SK-N-DZ (cell line): ENCODE data around the gene FBXO45.
"Not testable (repeated sequence)": the region's sequence is repeated elsewhere in the genome, so short reads cannot be mapped to it uniquely, and the experiment has no call there.

ENCODE experiments used
- DNase-seq: peaks from one replicate; pipeline ENCODE4 v3.0.0-alpha.2; 2015; ENCODE audit warnings: low spot score

FBXO45 gene

GRCh38 chr3:196557236-196557635 is 11.2 kb upstream of the FBXO45 start:
- DNase-seq = no peak

GRCh38 chr3:196558476-196558875 is 10.0 kb upstream of the FBXO45 start:
- DNase-seq = no peak

- DNase-seq = no peak
Measured at GRCh38 chr3:196559826-196560225, 8.6 kb upstream of the FBXO45 start.

GRCh38 chr3:196563721-196564225 is 4.7 kb upstream of the FBXO45 start:
- DNase-seq = no peak

GRCh38 chr3:196569003-196569516 is 600 bp downstream of the FBXO45 start:
- peak; percentile 39 for DNase-seq

- not testable (repeated sequence) for DNase-seq
Measured at GRCh38 chr3:196570332-196570731, 1.9 kb downstream of the FBXO45 start.

- no peak for DNase-seq
Measured at GRCh38 chr3:196572389-196572788, 3.9 kb downstream of the FBXO45 start.

- no peak for DNase-seq
Measured at GRCh38 chr3:196585044-196585757, 16.7 kb downstream of the FBXO45 start.

- DNase-seq = no peak
Measured at GRCh38 chr3:196590279-196590678, 21.8 kb downstream of the FBXO45 start.

- DNase-seq = no peak
Measured at GRCh38 chr3:196596355-196596754, 27.9 kb downstream of the FBXO45 start.

GRCh38 chr3:196597971-196598733 is 29.7 kb downstream of the FBXO45 start:
- DNase-seq = peak; percentile 38

- DNase-seq = no peak
Measured at GRCh38 chr3:196599734-196600128, 31.3 kb downstream of the FBXO45 start.

GRCh38 chr3:196600359-196600758 is 31.9 kb downstream of the FBXO45 start:
- no peak for DNase-seq

- DNase-seq = no peak
Measured at GRCh38 chr3:196602673-196603072, 34.2 kb downstream of the FBXO45 start.

GRCh38 chr3:196603683-196604082 is 35.2 kb downstream of the FBXO45 start:
- DNase-seq = no peak

GRCh38 chr3:196604548-196604947 is 36.1 kb downstream of the FBXO45 start:
- DNase-seq = no peak

- DNase-seq = no peak
Measured at GRCh38 chr3:196608693-196609092, 40.2 kb downstream of the FBXO45 start.

GRCh38 chr3:196609343-196609775 is 40.9 kb downstream of the FBXO45 start:
- DNase-seq = peak; percentile 73

GRCh38 chr3:196609805-196610515 is 41.5 kb downstream of the FBXO45 start:
- DNase-seq = no peak

- DNase-seq = peak; percentile 82
Measured at GRCh38 chr3:196611761-196612483, 43.5 kb downstream of the FBXO45 start.

GRCh38 chr3:196615234-196615633 is 46.8 kb downstream of the FBXO45 start:
- not testable (repeated sequence) for DNase-seq
